ENCODE measurements around the gene NUP58.
"Not testable (repeated sequence)": the region's sequence is repeated elsewhere in the genome, so short reads cannot be mapped to it uniquely, and the experiment has no call there.

The NUP58 gene

DNA sequence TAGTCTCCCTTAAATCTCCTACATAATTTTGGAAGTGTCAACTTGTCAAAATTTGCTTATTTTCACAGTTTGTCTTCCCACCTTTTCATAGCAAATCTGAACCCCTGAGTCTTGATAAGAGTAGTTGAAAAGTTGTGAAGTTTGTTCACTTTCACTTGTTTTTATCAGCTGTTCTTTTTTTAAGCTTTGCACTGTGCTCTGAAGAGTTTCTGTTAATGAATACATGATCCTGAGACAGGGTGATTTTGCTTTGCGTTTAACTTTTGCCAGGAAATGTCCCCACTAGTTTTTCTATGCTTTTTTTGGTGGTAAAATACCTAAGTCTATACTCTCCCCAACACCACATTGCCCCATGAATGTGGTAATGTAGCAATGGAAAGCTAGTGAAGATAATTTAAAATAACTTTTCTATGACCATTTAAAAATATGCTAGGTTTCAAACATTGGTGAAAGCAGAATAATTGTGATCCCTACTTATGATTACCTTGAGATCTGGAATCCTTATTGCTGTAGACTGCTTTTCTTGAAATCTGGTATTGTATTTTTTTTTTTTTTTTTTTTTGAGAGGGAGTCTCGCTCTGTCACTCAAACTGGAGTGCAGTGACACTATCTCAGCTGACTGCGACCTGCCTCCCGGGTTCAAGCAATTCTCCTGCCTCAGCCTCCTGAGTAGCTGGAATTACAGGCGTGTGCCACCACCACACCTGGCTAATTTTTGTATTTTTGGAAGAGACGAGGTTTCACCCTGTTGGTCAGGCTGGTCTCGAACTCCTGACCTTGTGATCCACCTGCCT, 5.4 kb downstream of the NUP58 start:
- no peak for DNase-seq

GRCh38 chr13:25310891-25311290, 9.5 kb downstream of the NUP58 start:
- DNase-seq: no peak

- DNase-seq: not testable (repeated sequence)
These were observed 17.5 kb downstream of the NUP58 start for GRCh38 chr13:25318946-25319345.

DNA sequence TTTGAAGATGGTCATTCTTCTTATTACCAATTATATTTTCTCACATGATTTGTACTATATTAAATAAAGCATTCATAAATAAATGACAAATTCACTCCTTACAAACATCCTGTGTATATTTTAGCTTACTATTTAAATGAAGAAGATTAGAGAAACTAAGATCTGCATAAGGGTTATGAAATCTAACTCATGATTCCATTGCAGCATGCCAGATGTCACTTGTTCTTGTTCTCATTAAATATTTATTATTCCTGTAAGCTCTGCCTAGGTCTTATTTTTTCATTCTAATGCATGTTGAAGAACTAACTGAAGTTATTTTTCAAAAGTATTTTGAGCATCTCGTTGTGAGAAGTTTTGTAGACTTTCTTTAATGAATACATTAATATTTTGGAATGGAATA, 18.3 kb downstream of the NUP58 start:
- DNase-seq: no peak

- DNase-seq: no peak
These were observed 22.7 kb downstream of the NUP58 start for GRCh38 chr13:25324100-25324499.

DNA sequence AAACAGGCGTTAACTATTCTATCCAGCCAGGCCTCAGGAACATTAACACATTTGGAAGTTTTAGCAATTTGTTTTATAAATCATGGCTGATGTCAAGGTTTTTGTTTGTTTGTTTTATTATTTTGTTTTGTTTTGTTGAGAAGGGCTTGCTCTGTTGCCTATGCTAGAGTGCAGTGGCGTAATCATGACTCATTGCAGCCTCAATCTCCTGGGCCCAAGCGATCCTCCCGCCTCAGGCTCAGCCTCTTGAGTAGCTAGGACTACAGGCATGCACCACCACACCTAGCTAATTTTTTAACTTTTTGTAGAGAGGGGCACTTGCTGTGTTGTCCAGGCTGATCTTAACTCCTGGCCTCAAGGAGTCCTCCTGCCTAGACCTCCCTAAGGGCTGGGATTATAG, 28.3 kb downstream of the NUP58 start:
- DNase-seq: no peak

GRCh38 chr13:25330541-25330940, 29.1 kb downstream of the NUP58 start:
- DNase-seq: no peak

- DNase-seq: no peak
These were observed 34.4 kb downstream of the NUP58 start for GRCh38 chr13:25335856-25336255.

DNA sequence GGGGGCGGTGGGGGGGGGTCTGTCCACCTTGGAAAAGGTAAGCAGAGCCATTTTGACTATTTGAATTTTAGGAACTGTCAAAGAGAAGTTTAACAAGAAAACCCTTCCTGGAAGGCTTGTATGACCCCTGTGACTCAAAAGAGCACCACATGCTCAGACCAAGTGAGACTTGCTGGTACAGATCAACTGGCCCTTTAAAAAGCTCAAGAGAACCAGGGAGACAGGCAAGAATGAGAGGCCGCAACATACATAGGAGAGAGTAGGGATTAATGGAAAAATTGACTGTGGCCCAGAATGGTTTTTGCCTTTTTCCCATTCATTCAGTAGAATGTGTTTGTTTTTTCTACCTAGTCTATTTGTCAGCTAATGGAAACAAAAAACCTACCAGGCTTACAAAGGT, 44.2 kb downstream of the NUP58 start:
- peak; percentile 16 for DNase-seq

- no peak for DNase-seq
These were observed 45.7 kb downstream of the NUP58 start for GRCh38 chr13:25347151-25347550.

- no peak for DNase-seq
These were observed 50.0 kb downstream of the NUP58 start for GRCh38 chr13:25351404-25351803.

DNA sequence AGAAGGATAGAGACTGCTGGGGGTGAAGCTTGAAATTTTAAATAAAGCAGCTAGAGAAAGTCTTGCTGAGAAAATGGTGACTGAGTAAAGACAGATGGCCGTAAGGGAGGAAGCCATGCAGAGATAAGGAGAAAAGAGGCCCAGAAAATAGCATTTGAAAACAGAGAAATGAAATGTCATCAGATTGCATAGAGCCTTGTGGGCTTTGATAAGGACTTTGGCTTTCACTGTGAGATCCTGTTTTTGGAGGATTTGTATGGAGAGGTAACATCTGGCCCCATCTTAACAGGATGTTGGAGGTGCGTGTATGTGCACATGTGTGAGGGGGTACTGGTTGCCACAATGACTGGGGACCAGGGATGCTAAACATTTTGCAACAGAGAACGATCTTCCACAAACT, 50.8 kb downstream of the NUP58 start:
- peak; percentile 89 for DNase-seq

DNA sequence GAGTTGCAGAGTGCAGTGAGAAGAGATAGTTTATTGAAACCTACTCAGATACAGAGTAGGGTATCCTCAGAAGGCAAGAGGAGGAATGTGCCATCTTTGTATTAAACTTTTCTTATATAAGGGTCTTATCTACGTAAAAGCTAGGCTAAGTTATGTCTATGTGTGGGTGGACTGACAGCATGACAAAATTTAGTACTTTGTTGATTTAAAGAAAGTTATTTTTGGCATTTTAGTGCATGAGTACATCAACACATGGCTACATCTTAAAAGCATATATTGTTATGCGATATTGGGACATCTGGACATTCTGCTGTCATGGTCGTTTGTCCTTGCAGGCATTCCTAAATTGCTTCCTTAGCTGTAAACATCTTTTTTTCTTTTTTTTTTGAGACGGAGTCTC, 51.4 kb downstream of the NUP58 start:
- no peak for DNase-seq

DNA sequence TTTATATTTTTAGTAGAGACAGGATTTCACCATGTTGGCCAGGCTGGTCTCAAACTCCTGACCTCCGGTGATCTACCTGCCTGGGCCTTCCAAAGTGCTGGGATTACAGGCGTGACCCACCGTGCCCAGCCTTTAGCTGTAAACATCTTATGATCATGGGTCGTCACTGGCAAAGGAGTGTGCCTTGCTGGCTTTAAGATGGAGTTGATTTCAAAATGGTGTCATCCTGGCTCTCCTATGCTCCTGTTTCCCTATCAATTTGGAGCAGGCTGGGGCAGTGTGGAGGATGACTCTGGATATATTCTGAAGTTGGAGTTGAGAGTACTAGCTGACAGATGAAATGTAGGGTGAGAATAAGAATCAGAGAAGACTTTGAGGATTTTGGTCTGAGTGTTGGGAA, 51.9 kb downstream of the NUP58 start:
- DNase-seq: no peak

DNA sequence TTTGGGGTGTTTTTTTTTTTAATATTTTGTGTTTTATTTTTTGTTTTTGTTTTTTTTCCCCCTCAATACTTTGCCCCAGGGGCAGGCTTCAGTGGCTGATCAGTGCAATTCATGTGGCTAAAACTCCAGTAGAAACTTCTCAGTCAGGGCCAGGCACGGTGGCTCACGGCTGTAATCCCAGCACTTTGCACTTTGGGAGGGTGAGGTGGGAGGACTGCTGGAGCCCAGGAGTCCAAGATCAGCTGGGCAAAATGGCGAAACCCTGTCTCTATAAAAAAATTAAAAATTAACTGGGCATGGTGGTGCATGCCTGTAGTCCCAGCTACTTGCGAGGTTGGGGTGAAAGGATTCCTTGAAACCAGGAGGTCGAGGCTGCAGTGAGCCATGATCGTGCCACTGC, 53.0 kb downstream of the NUP58 start:
- no peak for DNase-seq

GRCh38 chr13:25360443-25360842, 59.0 kb downstream of the NUP58 start:
- not testable (repeated sequence) for DNase-seq

- DNase-seq: no peak
These were observed 64.4 kb downstream of the NUP58 start for GRCh38 chr13:25365720-25366235.

GRCh38 chr13:25371158-25371874, 69.9 kb downstream of the NUP58 start:
- DNase-seq: no peak

DNA sequence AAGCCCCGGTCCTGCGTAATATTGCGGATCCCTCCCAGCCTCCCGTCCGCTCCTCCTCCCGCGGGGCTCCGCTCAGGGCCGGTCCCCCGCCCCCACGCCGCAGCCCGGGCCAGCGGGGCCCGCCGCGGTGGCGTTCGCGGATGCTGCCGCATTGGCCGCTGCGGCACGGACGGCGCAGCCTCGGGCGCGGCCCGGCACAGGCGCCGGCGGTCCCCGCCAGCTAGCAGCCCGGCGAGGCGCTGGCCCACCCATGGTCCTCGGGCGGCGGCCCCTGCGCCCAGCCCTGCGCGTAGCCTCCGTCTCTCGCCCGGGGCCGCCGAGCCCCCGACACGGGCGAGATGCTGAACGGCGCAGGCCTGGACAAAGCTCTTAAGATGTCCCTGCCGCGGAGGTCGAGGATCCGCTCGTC, 70.5 kb downstream of the NUP58 start, which contains the start of gene ATP8A2:
Gene ATP8A2 (plus strand): TSS at position 100 of the 409 bp plus-strand sequence. CDS start 239 bp downstream, at position 339.
- no peak for DNase-seq

DNA sequence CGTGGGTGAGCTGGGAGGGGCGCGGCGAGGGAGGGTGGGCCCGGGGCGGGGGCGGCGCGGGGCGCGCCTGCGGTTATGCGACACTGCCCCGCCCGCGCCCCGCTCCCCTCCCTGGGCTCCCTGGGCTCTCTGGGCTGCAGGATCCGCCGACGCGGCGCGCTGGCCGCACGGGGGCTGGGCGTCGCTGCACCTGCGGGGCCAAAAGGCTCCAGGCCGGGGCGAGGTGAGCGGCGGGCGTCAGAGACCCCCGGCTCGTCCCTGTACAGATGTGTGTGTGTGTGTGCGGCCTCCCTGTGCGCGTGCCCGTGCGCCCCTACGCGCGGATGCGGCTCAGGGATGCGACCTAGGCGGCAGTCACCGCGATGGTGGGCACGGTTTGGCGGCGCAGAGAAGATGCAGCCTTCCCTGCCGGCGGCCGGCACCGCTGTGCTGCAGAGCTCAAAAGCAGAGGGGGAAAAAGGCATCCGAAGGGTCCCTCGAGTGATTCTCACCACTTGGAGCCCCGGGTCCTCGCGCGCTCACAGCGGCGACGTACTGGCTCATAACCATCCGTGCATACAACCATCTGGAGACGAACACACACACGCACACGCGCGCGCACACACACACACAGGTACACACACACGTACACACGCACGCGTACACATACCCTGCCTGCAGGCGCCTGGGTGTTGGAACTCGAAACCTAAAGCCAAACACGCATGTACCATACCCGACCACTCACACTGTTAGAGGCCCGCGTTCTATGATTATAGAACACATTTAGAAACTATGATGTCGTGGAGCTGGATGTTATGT, 71.1 kb downstream of the NUP58 start:
- DNase-seq: no peak

GRCh38 chr13:25375727-25376358, 74.4 kb downstream of the NUP58 start:
- DNase-seq: peak; percentile 79

GRCh38 chr13:25377244-25377962, 76.0 kb downstream of the NUP58 start:
- no peak for DNase-seq

All from hematopoietic multipotent progenitor cell treated with erythropoietin and hydrocortisone succinate and interleukin-3 and kit ligand, for 4 days (in vitro differentiated cells).